Hepatocyte (in vitro differentiated cells): ENCODE measurements around the gene CNTN4.

Experiments
- CTCF ChIP-seq: fragments of 200-600 bp; sonication (generic); IDR thresholded peaks from 2 replicates; pipeline ENCODE4 v1.5.1; 2016; ENCODE audit warnings: antibody characterized with exemption, mild to moderate bottlenecking; ENCODE audit not compliant: poor library complexity
- EZH2 ChIP-seq: fragments of 200-600 bp; sonication (generic); IDR thresholded peaks from 2 replicates; pipeline ENCODE4 v1.6.1; 2016; ENCODE audit warnings: antibody characterized with exemption, mild to moderate bottlenecking, borderline replicate concordance
- EZH2phosphoT487 ChIP-seq: fragments of 200-600 bp; sonication (generic); IDR thresholded peaks from one replicate; pipeline ENCODE4 v1.6.1; 2018; ENCODE audit warnings: antibody characterized with exemption, mild to moderate bottlenecking, low read depth, moderate library complexity; ENCODE audit not compliant: unreplicated experiment, severe bottlenecking

- TF ChIP-seq CTCF (no peak), EZH2 (no peak), EZH2phosphoT487 (no peak)
Measured at GRCh38 chr3:2595486-2595885, 496.8 kb downstream of the CNTN4 start.
